ENCODE data around the gene CAPN5.
A peak's percentile ranks its signal among the peaks of the same experiment; 100 is the strongest.

- TF ChIP-seq, protein P1, sequence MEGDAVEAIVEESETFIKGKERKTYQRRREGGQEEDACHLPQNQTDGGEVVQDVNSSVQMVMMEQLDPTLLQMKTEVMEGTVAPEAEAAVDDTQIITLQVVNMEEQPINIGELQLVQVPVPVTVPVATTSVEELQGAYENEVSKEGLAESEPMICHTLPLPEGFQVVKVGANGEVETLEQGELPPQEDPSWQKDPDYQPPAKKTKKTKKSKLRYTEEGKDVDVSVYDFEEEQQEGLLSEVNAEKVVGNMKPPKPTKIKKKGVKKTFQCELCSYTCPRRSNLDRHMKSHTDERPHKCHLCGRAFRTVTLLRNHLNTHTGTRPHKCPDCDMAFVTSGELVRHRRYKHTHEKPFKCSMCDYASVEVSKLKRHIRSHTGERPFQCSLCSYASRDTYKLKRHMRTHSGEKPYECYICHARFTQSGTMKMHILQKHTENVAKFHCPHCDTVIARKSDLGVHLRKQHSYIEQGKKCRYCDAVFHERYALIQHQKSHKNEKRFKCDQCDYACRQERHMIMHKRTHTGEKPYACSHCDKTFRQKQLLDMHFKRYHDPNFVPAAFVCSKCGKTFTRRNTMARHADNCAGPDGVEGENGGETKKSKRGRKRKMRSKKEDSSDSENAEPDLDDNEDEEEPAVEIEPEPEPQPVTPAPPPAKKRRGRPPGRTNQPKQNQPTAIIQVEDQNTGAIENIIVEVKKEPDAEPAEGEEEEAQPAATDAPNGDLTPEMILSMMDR (IDR thresholded peaks at IDR 0.05; ENCODE audit: low read depth, low read length, poor library complexity, severe bottlenecking), result peak; percentile 99
- TF ChIP-seq EZH2phosphoT487 (IDR thresholded peaks at IDR 0.05; ENCODE audit: borderline replicate concordance, low read length), result no peak
Measured at GRCh38 chr11:77127235-77127911, 60.6 kb downstream of the CAPN5 start.
